Left hindlimb (tissue), 1 donor: ENCODE results near the gene IER5.

Experiments
- DNase-seq: peaks from one replicate; pipeline ENCODE4 v3.0.0-alpha.2; 2018

Gene IER5

DNA sequence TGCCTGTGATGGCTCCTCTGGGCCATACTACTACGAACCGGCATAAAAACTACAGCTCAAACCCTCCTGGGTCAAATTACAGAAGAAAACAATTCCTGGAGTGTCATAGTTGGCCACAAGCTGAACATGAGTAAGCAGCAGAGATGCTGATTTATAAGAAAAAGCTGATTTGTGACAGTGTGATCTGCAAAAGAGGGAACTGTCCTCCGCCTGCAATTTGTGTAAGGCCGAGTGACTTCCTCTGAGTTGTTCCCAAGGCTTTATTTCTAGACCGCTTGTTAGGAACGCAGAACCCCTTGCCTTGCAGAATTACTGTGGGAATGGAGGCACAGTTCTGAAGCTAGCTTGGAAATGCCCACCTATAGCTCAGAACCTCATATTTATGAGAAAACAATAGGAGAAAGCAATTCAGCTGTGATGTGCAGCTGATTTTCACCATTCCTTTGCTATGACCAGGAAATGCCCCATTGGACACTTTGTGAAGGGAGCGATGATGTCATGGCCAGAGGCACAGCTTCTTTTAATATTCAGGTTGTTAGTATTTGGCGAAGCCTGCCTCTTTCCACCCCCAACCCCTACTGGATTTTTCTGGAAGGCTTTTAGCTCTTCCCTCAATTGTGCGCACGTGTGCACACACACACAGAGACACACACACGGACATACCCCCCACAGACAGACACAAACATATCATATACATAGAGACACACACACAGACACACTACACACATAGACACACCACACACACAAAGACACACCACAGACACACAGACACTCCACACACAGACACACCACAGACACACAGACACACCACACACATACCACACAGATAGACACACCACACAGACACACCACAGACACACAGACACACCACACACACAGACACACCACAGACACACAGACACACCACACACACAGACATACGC is 47.6 kb downstream of the IER5 start:
- DNase-seq: no peak

DNA sequence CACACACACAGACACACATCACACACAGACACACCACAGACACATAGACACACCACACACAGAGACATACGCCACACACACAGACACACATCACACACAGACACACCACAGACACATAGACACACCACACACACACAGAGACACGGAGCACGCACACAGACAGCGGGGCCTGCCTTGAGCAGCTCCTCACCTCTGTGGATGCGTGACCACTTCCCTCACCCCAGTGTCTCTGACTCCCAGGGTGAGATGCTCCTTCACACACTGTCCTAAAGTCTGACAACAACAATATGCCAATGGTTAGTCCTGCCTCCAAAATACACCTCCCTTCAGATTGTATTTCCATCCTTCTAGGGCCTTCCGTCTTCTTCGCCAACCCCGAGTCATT is 48.2 kb downstream of the IER5 start:
- DNase-seq: no peak

DNA sequence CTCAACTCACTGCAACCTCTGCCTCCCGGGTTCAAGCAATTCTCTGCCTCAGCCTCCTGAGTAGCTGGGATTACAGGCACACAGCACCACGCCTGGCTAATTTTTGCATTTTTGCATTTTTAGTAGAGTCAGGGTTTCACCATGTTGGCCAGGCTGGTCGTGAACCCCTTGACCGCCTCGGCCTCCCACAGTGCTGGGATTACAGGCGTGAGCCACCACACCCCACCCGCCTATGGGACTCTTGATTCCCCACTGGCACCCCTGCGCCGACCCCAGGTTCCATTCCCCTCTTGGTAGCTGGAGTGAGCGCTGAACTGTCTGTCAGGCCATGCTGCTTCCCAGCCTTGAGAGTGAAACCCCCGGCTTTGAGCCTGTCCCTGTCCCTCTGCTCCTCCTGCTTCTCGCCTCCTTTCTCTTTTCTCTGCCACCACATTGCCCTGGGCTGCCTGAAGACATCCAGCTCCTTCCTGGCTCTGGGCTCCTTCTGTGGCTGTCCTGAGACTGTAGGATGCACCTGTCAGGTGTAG is 48.8 kb downstream of the IER5 start:
- DNase-seq: no peak

DNA sequence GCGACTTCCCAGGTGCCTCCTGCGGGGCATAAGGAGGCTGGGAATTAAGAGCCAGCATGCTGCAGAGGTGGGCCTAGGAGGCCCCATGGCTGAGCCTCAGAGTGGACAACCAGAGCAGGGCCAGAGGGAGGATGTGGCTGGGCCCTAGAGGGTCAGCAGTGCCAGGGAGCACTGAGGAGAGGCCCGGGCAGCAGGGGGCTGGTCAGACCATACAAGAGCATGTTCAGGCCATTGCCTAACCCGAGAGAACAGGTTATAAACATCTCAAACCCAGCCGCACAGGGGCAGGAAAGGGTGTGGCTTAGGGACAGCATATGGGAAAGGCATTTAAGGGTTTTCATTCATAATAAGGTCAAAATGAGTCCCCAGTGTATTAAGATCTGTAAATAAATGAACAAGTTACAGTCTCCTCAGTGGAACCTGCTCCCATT is 51.1 kb downstream of the IER5 start:
- DNase-seq: no peak

DNA sequence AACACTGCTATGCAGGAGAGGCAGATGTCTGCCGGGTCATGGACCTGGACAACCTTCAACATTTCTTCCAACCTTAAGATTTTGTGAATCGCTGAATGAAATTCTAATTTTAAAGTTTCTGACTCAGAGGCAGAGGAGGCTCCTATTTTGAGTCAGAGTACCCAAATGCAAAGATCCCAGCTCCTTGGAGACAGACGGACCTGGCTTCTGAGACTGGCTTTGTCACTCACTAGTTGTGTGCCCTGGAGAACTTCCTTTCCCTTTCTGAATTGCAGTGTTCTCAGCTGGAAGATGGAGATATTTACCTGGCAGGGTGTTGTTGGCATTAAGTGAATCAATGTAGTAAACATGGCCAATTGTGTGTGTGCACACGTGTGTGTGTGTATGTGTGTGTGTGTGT is 51.9 kb downstream of the IER5 start:
- no peak for DNase-seq

DNA sequence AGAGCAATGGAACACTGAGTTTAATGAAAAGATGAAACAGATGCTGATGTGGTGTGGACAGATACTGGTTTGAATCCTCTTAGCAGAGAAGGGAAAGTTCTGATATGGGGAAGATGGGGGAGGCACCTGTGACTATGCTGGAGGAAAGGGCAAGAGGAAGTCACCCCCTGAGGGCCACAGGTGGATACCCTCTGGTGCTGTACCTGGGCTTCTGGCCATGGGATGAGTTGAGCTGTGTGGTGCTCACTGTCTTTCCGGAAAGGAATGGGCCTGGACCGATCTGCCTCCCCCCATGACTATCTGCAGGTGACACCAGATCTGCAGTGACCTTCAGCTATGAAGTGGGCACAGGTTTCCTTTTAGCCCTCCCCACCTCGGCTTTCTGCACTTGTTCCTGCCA is 52.4 kb downstream of the IER5 start:
- no peak for DNase-seq

DNA sequence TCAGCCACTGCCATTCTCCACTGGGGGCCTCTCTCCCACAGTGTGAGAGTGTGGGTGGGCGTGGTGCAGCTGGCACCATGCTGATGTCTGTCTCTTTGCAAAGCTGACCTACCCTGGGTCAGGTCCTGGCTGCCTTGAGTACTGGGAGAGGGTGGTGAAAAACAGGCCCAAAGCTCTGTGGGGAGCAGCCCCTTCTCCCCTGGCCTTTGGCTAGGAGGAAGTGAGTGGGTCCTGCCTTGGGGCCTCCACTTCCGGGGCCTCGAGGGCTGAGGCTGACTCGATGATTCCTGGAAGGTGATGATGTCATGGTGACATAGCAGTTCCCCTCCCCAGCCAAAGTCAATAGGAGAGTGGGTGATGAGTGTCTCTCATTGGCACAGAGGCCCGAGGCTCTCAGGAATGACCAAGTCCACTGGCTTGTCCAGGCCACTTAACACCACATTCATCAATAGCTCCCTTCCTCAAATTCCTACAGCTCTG is 53.0 kb downstream of the IER5 start:
- no peak for DNase-seq
